HG02973 (cell line): Measurements from ENCODE around the gene CLIC3.

ENCODE experiments used
- ATAC-seq: cut with Tn5 transposase; IDR thresholded peaks from one replicate; pipeline ENCODE4 v1.9.1; 2021; ENCODE audit warnings: moderate library complexity; ENCODE audit not compliant: unreplicated experiment

Gene CLIC3

DNA sequence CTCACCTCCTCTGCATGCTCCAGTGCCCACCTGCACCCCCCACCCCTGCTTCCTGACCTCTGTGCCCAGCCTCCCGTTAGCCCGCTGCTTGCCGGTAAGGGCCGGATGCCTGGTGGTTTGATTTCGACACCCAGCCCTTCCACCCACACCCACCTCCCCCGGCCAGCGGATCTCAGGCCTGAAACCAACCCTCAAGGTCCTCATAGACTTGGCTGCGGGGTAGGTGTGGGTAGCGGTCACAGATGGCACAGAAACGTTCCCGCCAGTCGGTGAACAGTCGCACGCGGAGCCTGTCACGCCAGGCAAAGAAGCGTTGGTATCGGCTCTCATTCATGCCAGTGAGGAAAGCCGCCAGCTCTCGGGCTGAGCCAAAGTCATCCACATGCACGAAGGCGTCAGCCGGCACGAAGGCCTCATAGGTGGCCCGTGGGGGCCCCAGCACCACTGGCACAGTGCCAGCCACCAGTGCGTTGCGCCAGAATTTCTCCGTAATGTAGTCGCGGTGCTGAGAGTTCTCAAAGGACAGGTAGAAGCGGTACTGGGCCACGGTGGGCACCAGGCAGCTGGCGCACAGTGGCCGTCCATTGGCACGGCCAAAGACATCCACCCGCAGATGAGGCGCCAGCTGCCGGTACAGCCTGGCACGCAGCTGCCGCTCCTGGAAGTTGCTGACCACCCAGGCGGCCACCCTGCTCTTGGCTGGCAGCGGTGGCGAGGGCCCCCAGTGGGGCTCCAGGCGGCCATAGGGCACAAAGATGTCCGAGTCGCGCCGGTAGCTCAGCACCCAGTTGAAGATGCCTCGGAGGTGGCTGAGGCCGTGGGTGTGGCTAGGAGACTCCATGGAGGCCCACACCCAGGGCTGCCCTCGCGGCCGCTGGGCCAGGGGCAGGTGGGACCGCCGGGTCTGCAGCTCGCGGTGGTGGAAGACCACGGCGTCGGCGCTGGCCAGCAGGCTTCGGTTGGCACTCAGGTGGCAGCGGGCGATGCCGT lies 34.5 kb upstream of the CLIC3 start:
- no peak for ATAC-seq

GRCh38 chr9:137030006-137030405 lies 33.6 kb upstream of the CLIC3 start:
- ATAC-seq = no peak

GRCh38 chr9:137029058-137029936 lies 32.9 kb upstream of the CLIC3 start:
- ATAC-seq = no peak

DNA sequence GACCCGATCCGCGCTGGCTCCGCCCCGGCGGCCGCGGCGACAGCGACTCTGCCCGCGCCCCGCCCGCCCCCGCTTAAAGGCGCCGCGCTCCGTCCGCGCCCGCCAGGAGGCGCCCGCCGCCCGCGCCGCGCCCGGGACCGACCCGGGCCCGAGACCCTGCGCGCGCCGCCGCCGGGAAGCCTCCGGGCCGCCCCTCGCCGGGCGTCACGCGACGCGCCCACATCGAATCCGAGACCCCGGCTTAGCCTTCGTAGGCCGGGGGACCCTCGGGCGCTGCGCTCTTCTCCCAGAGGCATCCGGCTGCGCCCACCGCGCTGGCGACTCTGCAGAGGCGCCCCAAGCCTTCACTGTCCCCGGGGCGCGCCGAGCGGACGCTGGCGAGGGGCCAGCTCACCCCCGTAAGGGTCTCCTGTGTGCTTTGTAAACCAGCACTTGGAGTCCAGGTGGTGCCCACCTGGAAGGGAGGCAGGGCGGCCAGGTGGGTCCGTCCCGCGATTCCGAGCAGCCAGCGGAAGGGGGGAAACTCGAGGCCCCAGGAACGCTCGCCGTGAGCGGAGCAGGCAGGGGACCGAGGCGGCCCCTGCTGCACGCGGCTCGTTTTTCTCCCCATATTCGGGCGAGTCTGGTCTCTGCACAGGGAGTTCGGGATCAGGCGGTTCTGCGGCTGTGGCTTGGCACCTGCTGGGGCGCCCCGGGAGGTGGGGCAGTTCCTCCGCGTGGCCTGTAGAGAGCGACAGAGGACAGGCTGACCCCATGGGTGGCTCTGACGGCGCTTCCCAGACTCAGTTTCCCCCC lies 32.1 kb upstream of the CLIC3 start:
- no peak for ATAC-seq

GRCh38 chr9:137027369-137028262 lies 31.2 kb upstream of the CLIC3 start, which contains the start of gene ABCA2:
Gene ABCA2 (minus strand): TSS chr9:137028237. CDS start chr9:137028140, 97 bp downstream.
- no peak for ATAC-seq

DNA sequence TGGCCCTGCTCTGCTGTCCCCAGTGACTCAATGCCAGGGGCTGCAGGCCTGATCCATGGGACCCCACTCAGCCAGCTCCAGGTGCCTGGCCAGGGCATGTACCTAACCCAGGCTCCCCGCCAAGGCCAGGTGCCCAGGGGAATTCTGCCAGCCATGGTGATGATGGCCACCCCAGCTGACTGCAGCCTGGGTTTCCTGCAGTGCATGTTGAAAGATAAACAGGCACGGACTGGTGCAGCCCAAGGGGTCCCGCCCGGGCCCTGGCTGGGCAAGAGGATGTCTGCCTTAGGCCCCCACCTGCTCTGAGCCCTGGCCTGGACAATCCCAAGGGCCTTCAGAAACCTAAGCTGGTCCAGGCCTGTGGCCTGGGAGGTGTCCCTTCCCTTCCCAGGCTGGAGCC lies 30.5 kb upstream of the CLIC3 start:
- ATAC-seq = no peak

DNA sequence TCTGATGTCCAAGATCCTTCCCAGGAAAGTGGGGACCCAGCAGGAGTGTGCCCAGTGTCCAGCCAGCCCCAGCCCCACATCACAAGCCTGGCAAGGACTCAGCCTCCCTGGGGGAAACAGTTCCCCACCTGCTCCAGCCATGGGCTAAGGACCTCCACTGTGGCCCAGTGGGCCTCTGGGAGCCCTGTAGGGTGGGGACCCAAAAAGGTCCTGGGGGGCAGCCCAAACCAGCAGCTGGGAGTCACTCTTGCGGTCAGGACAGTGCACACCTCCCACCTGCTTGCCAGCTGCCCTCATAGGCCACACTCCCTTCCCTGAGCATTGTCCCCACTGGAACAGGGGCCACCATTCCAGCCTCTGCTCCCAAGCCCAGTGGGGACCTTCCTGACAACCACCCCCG lies 30.0 kb upstream of the CLIC3 start:
- no peak for ATAC-seq

DNA sequence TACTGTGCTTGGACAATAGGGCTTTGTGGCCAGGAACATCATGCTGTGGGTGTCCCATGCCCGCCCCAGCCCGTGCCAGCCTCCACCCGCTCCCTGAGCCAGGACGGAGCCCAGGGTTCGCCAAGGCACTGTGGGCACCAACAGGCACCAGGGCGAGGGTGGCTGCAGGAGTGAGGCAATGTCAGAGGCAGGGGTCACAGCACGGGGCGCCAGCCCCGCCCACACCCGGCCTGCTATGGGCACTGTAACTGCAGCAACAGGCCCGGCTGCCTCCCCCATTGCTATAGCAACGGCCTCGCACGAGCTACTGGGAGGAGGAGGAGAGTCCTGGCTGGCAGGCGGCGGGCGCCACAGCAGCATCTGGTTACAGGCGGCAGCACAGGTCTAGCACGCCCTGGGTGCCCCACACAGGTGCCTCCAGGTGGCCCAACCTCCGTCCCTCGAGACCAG lies 29.2 kb upstream of the CLIC3 start:
- ATAC-seq = no peak

GRCh38 chr9:137023583-137023991 lies 27.2 kb upstream of the CLIC3 start:
- ATAC-seq = no peak

DNA sequence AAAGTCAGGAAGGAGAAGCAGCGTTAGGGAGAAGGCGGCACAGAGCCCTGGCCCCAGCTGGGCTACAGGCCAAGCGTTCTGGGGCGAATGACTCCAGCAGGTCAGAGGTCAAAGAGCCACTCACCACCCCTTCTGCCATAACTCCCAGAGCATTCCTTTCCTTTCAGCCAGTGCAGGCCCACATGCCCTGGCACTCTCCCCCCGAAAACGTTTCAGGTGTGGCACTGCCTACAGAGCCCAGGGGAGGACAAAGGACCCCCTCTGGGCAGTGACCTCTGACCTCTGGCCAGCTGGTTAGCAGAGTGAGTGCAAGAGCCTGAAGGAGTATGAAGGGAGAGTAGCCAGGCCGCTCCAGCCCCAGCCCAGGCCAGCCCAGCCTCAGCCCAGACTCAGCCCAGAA lies 26.8 kb upstream of the CLIC3 start:
- ATAC-seq = no peak

GRCh38 chr9:137022662-137023008 lies 26.3 kb upstream of the CLIC3 start:
- ATAC-seq = no peak

DNA sequence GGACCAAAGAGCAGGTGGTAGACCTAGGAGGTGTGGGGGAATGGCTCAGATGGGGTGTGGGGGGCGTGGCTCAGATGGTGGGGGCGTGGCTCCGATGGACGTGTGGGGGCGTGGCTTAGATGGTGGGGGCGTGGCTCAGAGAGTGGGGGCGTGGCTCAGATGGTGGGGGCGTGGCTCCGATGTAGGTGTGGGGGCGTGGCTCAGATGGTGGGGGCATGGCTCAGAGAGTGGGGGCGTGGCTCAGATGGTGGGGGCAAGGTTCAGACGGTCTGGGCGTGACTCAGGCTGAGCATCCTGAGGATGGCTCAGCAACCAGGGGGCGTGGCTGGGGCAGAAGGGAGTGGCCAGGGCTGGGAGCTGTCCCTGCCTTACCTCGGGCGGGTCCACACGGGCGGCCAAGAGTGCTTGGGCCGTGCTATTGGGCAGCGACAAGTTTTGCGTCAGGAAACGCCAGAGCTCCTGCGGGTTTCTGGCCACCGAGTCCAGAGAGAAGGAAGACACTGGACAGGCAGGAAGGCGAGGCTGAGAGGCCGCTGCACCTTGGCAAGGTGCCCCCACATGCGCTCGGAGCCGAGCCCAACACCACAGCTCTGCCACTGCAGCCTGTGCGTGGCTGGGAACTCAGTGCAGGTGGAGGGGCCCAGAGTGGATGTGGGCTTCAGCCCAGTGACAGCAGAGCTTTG lies 25.8 kb upstream of the CLIC3 start:
- ATAC-seq = no peak

DNA sequence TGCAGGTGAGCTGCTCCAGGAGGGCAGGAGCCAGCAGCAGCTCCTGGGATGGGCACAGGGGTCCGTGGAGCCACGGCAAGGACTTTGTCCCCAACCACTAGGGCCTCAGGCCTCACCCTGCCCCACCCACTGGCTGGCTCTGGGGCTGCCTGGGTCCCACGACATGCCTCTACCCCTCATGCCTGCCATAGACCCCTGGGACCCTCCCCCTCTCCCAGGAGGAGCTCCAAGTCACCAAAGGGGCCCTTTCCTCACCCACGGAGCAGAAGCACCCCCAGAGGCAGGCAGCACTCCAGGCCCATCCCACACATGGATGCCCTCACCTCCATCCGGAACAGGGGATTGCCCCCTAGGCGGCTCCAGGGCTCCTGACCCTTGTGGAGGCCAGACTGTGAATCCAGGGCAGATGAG lies 25.2 kb upstream of the CLIC3 start:
- ATAC-seq = no peak

GRCh38 chr9:137020771-137021567 lies 24.6 kb upstream of the CLIC3 start:
- ATAC-seq = no peak

GRCh38 chr9:137019891-137020683 lies 23.7 kb upstream of the CLIC3 start:
- no peak for ATAC-seq

DNA sequence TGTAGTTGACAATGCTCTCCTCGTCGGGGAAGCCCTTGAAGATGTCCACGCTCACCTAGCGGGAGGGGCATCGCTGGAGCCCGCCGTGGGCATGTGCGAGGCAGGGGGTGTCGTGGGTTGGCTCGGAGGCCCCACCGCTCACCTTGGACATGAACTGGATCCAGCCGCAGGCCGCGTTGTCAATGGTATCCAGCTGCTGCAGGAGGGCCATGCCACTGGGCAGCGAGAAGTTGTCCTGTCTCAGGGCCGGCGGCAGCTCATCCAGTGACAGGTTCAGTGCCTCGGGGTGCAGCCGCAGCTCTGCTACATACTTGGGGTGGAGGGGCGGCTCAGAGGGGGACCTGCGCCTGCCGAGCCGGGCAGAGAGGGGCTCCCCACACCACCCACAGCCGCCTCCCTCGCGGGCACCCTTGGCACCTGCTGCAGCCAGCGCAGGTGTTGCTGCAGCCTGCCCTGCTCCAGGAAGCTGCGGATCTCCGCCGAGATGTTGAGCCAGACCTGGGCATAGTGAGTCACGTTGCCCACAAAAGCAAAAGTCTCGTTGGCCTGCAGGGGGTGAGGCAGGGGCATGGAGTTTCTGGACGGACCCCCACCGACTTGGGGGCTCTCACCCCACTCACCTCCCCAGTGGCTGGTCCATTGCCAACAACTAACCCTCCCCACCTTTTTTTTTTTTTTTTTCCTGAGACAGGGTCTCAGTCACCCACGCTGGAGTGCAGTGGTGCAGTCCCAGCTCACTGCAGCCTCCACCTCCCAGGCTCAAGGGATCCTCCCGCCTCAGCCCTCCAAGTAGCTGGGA lies 22.6 kb upstream of the CLIC3 start:
- no peak for ATAC-seq
